Measurements from ENCODE around the gene CNNM2. TPM values are rescaled to one million over a fixed set of nuclear protein-coding genes. Genes with fewer than 3 reads are reported as not detected.

CNNM2 gene
- total RNA-seq (1 to 10 TPM; 2.9 to 6.3 (median 4.1) TPM), polyA plus RNA-seq (1 to 10 TPM; 1.3 to 2.8 TPM)
- long read RNA-seq, donor 1, partial matches to known transcripts: 0 of 3 reads
- long read RNA-seq, donor 1, other reads (novel, unspliced or antisense): 3 of 3 reads
- long read RNA-seq, donor 2, partial matches to known transcripts: 1 of 1 reads
- long read RNA-seq, donor 2, other reads (novel, unspliced or antisense): 0 of 1 reads
- long read RNA-seq, donor 3, partial matches to known transcripts: 0 of 1 reads
- long read RNA-seq, donor 3, other reads (novel, unspliced or antisense): 1 of 1 reads

- WGBS, 4 donors: 0 to 1% (median 0%) methylated on average over 29 to 80 of the region's 80 CpGs
- Histone ChIP-seq H3K4me1 (peaks cover 0 to 45% (median 32%) of the 10 kb centered on the region in 12 donors), H3K36me3 (no peaks in the 10 kb centered on the region), H3K9me3 (no peaks in the 10 kb centered on the region), H3K27ac (peak within 1 kb of the TSS; percentile 26 to 91 (median 84)), H3K4me3 (peak within 1 kb of the TSS; percentile 51 to 95 (median 86)), H3K27me3 (no peaks in the 10 kb centered on the region)
- ATAC-seq (peak; percentile 96 to 99 (median 98)), DNase-seq (peak; percentile 100)
- TF ChIP-seq POLR2A (IDR thresholded peaks at IDR 0.05) (peak in 1 of 2 donors; percentile 67), CTCF (IDR thresholded peaks at IDR 0.05) (peak in 1 of 12 donors; percentile 11)
- intact Hi-C loops (cut with DNase I): loop anchor here (1.0 to 10.0 kb wide), 13 partner anchors 134 to 417 kb away; partner anchors contain the start of genes RPEL1 (in 5 of the 10) and NT5C2 (in 1 of the 10)
Measured at GRCh38 chr10:102917962-102918816, at the start of gene CNNM2. Gene CNNM2, plus strand, starts transcription at chr10:102918294. Its CDS starts 187 bp downstream, at chr10:102918481.

- DNase-seq (no peak), ATAC-seq (no peak)
- Histone ChIP-seq H3K9me3 (no peaks in the 10 kb centered on the region), H3K4me3 (peak overlapping the region in 11 of 12 donors; percentile 31 to 69 (median 61)), H3K36me3 (peaks cover 0 to 35% (median 11%) of the 10 kb centered on the region in 9 donors), H3K27ac (peak overlapping the region in 8 of 12 donors; percentile 30 to 75 (median 60)), H3K4me1 (peaks cover 0 to 20% (median 8%) of the 10 kb centered on the region in 12 donors), H3K27me3 (peaks cover 0 to 10% (median 0%) of the 10 kb centered on the region in 9 donors)
- intact Hi-C loops (cut with DNase I): loop anchor here in 1 of 10 donors (5.0 kb wide), 1 partner anchor 33 kb away; no protein-coding TSS in a partner anchor
- no peak for TF ChIP-seq POLR2A (IDR thresholded peaks at IDR 0.05)
- WGBS, 4 donors: 19 to 25% (median 20%) methylated on average over 5 of the region's 5 CpGs
Measured at GRCh38 chr10:102868911-102869257, 49.2 kb upstream of the CNNM2 start.

- TF ChIP-seq POLR2A (IDR thresholded peaks at IDR 0.05) (no peak), CTCF (IDR thresholded peaks at IDR 0.05) (no peak)
- Histone ChIP-seq H3K9me3 (no peaks in the 10 kb centered on the region), H3K27me3 (peaks cover 0 to 10% (median 0%) of the 10 kb centered on the region in 9 donors), H3K36me3 (peaks cover 0 to 35% (median 5%) of the 10 kb centered on the region in 9 donors), H3K4me3 (peak within 1 kb of the TSS; percentile 27 to 69 (median 60)), H3K27ac (peak within 1 kb of the TSS in 10 of 12 donors; percentile 20 to 75 (median 60)), H3K4me1 (peaks cover 0 to 20% (median 8%) of the 10 kb centered on the region in 12 donors)
- intact Hi-C loops (cut with DNase I): loop anchor here in 1 of 10 donors (5.0 kb wide), 1 partner anchor 33 kb away; no protein-coding TSS in a partner anchor
- ATAC-seq: peak; percentile 52 to 92 (median 82)
- 3 to 5% (median 3%) methylated on average over 43 to 63 of the region's 63 CpGs for WGBS, 4 donors
- peak; percentile 19 to 69 (median 48) for DNase-seq
Measured at GRCh38 chr10:102869258-102870198, 48.6 kb upstream of the CNNM2 start, which contains the start of gene AS3MT. Gene AS3MT, plus strand, starts transcription at chr10:102869470. Its CDS starts 123 bp downstream, at chr10:102869593.

Data from heart left ventricle (tissue), 16 donors.